Measurements from ENCODE around the gene TIMM29. TPM values are rescaled to one million over a fixed set of nuclear protein-coding genes. Genes with fewer than 3 reads are reported as not detected.

The TIMM29 gene
- total RNA-seq, 2 experiments from 2014 or later: 14.7 to 17.7 TPM

DNA sequence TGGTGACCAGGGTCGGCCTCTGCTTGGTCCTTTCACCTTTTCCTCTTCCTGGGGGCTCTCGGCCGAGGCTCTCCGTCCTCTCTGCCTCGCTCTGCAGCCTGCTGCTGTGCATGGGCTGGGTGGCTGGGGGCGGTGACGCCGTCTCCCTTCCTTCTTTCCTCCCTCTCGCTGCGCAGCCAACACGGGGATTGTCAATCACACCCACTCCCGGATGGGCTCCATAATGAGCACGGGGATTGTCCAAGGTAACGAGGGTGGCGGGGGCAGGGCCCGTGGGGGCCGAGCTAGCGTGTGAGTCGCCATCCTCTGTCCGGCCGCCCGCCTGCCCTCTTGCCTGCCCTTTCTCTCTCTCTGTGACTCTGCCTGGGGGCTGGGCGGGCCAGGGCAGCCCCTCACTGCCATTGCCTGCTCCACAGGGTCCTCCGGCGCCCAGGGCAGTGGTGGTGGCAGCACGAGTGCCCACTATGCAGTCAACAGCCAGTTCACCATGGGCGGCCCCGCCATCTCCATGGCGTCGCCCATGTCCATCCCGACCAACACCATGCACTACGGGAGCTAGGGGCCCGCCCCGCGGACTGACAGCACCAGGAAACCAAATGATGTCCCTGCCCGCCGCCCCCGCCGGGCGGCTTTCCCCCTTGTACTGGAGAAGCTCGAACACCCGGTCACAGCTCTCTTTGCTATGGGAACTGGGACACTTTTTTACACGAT lies 7.3 kb upstream of the TIMM29 start:
- Mint-ChIP-seq H3K27ac (no peak overlapping the region), H3K4me1 (ENCODE audit: low read depth) (no peaks in the 10 kb centered on the region), H3K9me3 (no peaks in the 10 kb centered on the region), H3K36me3 (ENCODE audit: low read depth) (peaks cover 7% of the 10 kb centered on the region), H3K27me3 (no peaks in the 10 kb centered on the region), H3K4me3 (no peak overlapping the region)
- CTCF ChIA-PET: no interaction called here
- intact Hi-C loops (cut with micrococcal nuclease): no loop called here
- TF ChIP-seq, protein P1, sequence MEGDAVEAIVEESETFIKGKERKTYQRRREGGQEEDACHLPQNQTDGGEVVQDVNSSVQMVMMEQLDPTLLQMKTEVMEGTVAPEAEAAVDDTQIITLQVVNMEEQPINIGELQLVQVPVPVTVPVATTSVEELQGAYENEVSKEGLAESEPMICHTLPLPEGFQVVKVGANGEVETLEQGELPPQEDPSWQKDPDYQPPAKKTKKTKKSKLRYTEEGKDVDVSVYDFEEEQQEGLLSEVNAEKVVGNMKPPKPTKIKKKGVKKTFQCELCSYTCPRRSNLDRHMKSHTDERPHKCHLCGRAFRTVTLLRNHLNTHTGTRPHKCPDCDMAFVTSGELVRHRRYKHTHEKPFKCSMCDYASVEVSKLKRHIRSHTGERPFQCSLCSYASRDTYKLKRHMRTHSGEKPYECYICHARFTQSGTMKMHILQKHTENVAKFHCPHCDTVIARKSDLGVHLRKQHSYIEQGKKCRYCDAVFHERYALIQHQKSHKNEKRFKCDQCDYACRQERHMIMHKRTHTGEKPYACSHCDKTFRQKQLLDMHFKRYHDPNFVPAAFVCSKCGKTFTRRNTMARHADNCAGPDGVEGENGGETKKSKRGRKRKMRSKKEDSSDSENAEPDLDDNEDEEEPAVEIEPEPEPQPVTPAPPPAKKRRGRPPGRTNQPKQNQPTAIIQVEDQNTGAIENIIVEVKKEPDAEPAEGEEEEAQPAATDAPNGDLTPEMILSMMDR (IDR thresholded peaks at IDR 0.05): no peak
- ATAC-seq: no peak
- no peak for DNase-seq
- POLR2A ChIA-PET: no interaction called here

DNA sequence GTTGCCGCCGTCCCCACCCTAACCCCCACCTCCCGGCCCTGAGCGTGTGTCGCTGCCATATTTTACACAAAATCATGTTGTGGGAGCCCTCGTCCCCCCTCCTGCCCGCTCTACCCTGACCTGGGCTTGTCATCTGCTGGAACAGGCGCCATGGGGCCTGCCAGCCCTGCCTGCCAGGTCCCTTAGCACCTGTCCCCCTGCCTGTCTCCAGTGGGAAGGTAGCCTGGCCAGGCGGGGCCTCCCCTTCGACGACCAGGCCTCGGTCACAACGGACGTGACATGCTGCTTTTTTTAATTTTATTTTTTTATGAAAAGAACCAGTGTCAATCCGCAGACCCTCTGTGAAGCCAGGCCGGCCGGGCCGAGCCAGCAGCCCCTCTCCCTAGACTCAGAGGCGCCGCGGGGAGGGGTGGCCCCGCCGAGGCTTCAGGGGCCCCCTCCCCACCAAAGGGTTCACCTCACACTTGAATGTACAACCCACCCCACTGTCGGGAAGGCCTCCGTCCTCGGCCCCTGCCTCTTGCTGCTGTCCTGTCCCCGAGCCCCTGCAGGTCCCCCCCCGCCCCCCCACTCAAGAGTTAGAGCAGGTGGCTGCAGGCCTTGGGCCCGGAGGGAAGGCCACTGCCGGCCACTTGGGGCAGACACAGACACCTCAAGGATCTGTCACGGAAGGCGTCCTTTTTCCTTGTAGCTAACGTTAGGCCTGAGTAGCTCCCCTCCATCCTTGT lies 6.5 kb upstream of the TIMM29 start:
- no peak for DNase-seq
- Mint-ChIP-seq H3K9me3 (no peaks in the 10 kb centered on the region), H3K27ac (no peak overlapping the region), H3K27me3 (no peaks in the 10 kb centered on the region), H3K36me3 (ENCODE audit: low read depth) (peaks cover 7% of the 10 kb centered on the region), H3K4me3 (no peak overlapping the region), H3K4me1 (ENCODE audit: low read depth) (peaks cover under 1% of the 10 kb centered on the region)
- ChIA-PET POLR2A (no interaction called here), CTCF (no interaction called here)
- intact Hi-C loops (cut with micrococcal nuclease): no loop called here
- no peak for ATAC-seq
- TF ChIP-seq, protein P1 (IDR thresholded peaks at IDR 0.05): no peak

DNA sequence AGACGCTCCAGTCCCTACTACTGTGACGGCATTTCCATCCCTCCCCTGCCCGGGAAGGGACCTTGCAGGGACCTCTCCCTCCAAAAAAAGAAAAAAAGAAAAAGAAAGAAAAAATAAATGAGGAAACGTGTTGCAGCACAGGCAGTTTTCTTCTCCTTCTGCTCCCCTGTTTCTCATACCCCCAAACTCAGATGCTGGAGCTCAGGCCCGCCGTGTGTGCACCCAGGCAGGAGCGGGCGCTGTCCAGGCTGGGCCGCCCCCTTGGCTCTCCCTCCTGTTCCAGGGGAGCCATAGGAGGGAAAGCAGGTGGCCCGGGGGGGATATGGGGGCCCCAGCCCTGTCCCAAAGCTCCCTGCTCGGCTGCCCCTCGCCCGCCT lies 6.0 kb upstream of the TIMM29 start:
- H3K9me3 Mint-ChIP-seq: no peaks in the 10 kb centered on the region
- H3K36me3 Mint-ChIP-seq (ENCODE audit: low read depth): peaks cover 6% of the 10 kb centered on the region
- H3K4me3 Mint-ChIP-seq: no peak overlapping the region
- no peak overlapping the region for H3K27ac Mint-ChIP-seq
- CTCF ChIA-PET: no interaction called here
- ATAC-seq: no peak
- intact Hi-C loops (cut with micrococcal nuclease): no loop called here
- no peak for DNase-seq
- no peaks in the 10 kb centered on the region for H3K27me3 Mint-ChIP-seq
- TF ChIP-seq, protein P1 (IDR thresholded peaks at IDR 0.05): no peak
- POLR2A ChIA-PET: no interaction called here
- H3K4me1 Mint-ChIP-seq (ENCODE audit: low read depth): peaks cover 6% of the 10 kb centered on the region

- DNase-seq (no peak), ATAC-seq (no peak)
- CTCF ChIA-PET: no interaction called here
- intact Hi-C loops (cut with micrococcal nuclease): no loop called here
- H3K36me3 Mint-ChIP-seq (ENCODE audit: low read depth): peaks cover 6% of the 10 kb centered on the region
- peaks cover 9% of the 10 kb centered on the region for H3K4me1 Mint-ChIP-seq (ENCODE audit: low read depth)
- POLR2A ChIA-PET: no interaction called here
- H3K27me3 Mint-ChIP-seq: no peaks in the 10 kb centered on the region
- H3K4me3 Mint-ChIP-seq: no peak overlapping the region
- H3K9me3 Mint-ChIP-seq: no peaks in the 10 kb centered on the region
- no peak overlapping the region for H3K27ac Mint-ChIP-seq
- TF ChIP-seq, protein P1 (IDR thresholded peaks at IDR 0.05): no peak
These were observed 5.1 kb upstream of the TIMM29 start for GRCh38 chr19:10923260-10924112.

DNA sequence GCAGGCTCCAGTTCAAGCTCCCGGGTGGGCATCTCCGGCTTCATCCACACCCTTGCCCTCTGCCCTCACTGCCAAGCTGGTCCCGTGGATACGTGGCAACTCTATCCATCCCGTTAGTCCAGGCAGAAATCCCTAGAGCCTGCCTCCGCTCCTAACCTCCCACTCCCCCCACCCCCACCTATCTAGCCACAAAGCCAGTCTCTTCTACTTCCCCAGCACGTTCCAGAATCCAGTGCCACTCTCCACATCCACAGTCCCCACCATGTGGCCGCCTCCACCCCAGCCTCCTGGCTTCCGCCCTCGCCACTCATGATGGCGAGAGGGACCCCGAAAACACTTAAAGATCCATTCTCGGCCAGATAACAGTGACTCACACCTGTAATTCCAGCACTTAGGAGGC lies 4.0 kb upstream of the TIMM29 start:
- intact Hi-C loops (cut with micrococcal nuclease): no loop called here
- ChIA-PET POLR2A (no interaction called here), CTCF (no interaction called here)
- Mint-ChIP-seq H3K27me3 (no peaks in the 10 kb centered on the region), H3K4me3 (no peak overlapping the region), H3K36me3 (ENCODE audit: low read depth) (peaks cover 6% of the 10 kb centered on the region), H3K9me3 (no peaks in the 10 kb centered on the region), H3K27ac (no peak overlapping the region), H3K4me1 (ENCODE audit: low read depth) (peaks cover 12% of the 10 kb centered on the region)
- ATAC-seq (no peak), DNase-seq (no peak)
- TF ChIP-seq, protein P1 (IDR thresholded peaks at IDR 0.05): no peak

All from activated CD8-positive, alpha-beta T cell treated with anti-CD3 and anti-CD28 coated beads for 36 hours (primary cell).